Muscle of leg (tissue), 11 donors: ENCODE results near the gene ASB6. TPM values are rescaled to one million over a fixed set of nuclear protein-coding genes. Genes with fewer than 3 reads are reported as not detected.

Experiments used
- DNase-seq: peaks from one replicate; pipeline ENCODE4 v3.0.0; 2013
- H3K27ac ChIP-seq: one replicate; pipeline ENCODE4 v1.5.1; 2013; ENCODE audit warnings: mild to moderate bottlenecking, low read length, control low read depth
- H3K27me3 ChIP-seq: one replicate; pipeline ENCODE4 v1.6.1; 2013; ENCODE audit warnings: low read length; ENCODE audit not compliant: control insufficient read depth, insufficient read depth
- H3K36me3 ChIP-seq: one replicate; pipeline ENCODE4 v1.6.1; 2013; ENCODE audit warnings: low read length; ENCODE audit not compliant: control insufficient read depth, insufficient read depth
- H3K4me1 ChIP-seq: one replicate; pipeline ENCODE4 v1.6.1; 2013; ENCODE audit warnings: low read length; ENCODE audit not compliant: control insufficient read depth, insufficient read depth
- H3K4me3 ChIP-seq: one replicate; pipeline ENCODE4 v1.5.1; 2013; ENCODE audit warnings: low read length, control low read depth
- H3K9me3 ChIP-seq: replicated peaks from 2 replicates; pipeline ENCODE4 v1.6.1; 2013; ENCODE audit warnings: low read depth, low read length; ENCODE audit not compliant: control insufficient read depth
- WGBS: methylation state at CpG from one replicate; pipeline ENCODE4 v1.1.5; 2013; ENCODE audit warnings: missing lambda C conversion rate; ENCODE audit not compliant: insufficient coverage; 5-methylcytosine and 5-hydroxymethylcytosine counted together
- polyA plus RNA-seq, 8 donors: library from polyadenylated mRNA; unstranded; fragments of 120-200 nt; gene quantifications; one replicate each; pipeline versions ENCODE4 v1.2.1 to v1.2.3, GENCODE V29; 2013; ENCODE audit warnings: inconsistent platforms in 1 of 8, low replicate concordance in 1 of 8; ENCODE audit not compliant: insufficient read length in 8 of 8, insufficient read depth in 1 of 8
- total RNA-seq: library from RNA; stranded (reverse); fragments of 120-200 nt; gene quantifications from one replicate; pipeline ENCODE4 v1.2.4, GENCODE V29; 2013

ASB6 gene
- total and polyA plus RNA-seq, 9 donors = 7.1 to 13.4 (median 12.7) TPM

GRCh38 chr9:129587487-129588262 is 54.3 kb downstream of the ASB6 start:
- DNase-seq = peak; percentile 77
- WGBS = 65% methylated on average over 9 of the region's 23 CpGs
- H3K27ac ChIP-seq = peak overlapping the region; percentile 65
- H3K36me3 ChIP-seq = no peaks in the 10 kb centered on the region
- H3K27me3 ChIP-seq = no peaks in the 10 kb centered on the region
- no peaks in the 10 kb centered on the region for H3K9me3 ChIP-seq
- H3K4me1 ChIP-seq = peaks cover 18% of the 10 kb centered on the region
- no peak overlapping the region for H3K4me3 ChIP-seq

DNA sequence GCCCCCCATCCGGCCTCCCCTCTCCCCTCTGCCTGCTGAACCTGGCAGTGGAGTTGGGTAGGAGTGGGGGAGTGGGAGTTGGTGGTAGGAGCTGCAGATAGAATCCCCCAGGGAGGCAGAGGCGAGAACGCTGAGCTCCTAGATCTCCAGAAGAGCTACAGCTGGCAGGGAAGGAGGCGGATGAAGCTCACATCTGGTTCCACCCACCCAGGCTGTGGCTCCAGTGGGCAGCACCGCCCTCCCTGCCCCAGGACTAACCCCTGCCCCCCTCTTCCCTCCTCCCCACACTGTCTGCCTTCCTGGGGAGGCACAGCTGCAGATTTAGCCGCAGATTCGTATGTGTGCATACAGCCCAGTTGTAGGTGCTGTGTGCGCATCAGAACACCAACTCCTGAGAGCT is 55.3 kb downstream of the ASB6 start:
- H3K4me3 ChIP-seq = no peak overlapping the region
- peak overlapping the region; percentile 65 for H3K27ac ChIP-seq
- no peak for DNase-seq
- H3K9me3 ChIP-seq = no peaks in the 10 kb centered on the region
- 44% methylated on average over 5 of the region's 8 CpGs for WGBS
- peaks cover 18% of the 10 kb centered on the region for H3K4me1 ChIP-seq
- no peaks in the 10 kb centered on the region for H3K36me3 ChIP-seq
- H3K27me3 ChIP-seq = no peaks in the 10 kb centered on the region

- Histone ChIP-seq H3K27me3 (no peaks in the 10 kb centered on the region), H3K27ac (peak overlapping the region; percentile 13), H3K4me1 (peaks cover 18% of the 10 kb centered on the region), H3K4me3 (no peak overlapping the region), H3K36me3 (no peaks in the 10 kb centered on the region), H3K9me3 (no peaks in the 10 kb centered on the region)
- no peak for DNase-seq
- no CpG with 5 or more reads among the region's 1 CpG for WGBS
Measured at GRCh38 chr9:129586245-129586644, 55.7 kb downstream of the ASB6 start.

DNA sequence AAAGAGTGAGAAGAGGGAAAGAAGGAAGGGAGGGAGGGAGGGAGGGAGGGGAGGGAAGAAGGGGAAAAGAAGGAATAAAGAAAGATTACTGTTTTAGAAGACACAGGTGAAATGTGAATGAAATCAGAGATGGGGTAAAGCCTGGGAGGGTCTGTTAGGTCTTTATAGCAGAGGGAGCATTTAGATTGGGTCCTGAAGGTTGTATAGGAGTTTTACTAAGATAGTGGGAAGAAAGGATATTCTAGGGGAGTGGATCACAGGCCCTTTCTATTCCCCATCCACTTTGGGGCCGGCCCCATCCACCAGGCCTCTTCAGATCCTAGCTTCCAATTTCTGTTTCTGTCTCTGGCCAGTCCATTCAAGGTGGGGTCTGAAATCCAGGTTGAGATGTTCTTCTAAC is 56.6 kb downstream of the ASB6 start:
- WGBS = 100% methylated on average over 1 of the region's 1 CpG
- H3K4me3 ChIP-seq = no peak overlapping the region
- DNase-seq = no peak
- H3K27ac ChIP-seq = no peak overlapping the region
- peaks cover 18% of the 10 kb centered on the region for H3K4me1 ChIP-seq
- no peaks in the 10 kb centered on the region for H3K27me3 ChIP-seq
- H3K36me3 ChIP-seq = no peaks in the 10 kb centered on the region
- H3K9me3 ChIP-seq = peaks cover 3% of the 10 kb centered on the region

Other genes with a start within 250 kb of the ASB6 start
- gene C9orf50, start 21.1 kb downstream of the ASB6 start, total RNA-seq = not detected
- under 1 TPM in 4 of 8 donors, not detected in 4; 0.15 to 0.26 (median 0.19) TPM for gene C9orf50, start 21.1 kb downstream of the ASB6 start, polyA plus RNA-seq
- gene NTMT1, start 16.0 kb downstream of the ASB6 start, total RNA-seq = 26.9 TPM
- gene NTMT1, start 16.0 kb downstream of the ASB6 start, polyA plus RNA-seq = 10 to 100 TPM; 33.2 to 41.9 (median 39.3) TPM
- 8.9 TPM for gene PRRX2, start 23.5 kb upstream of the ASB6 start, total RNA-seq
- gene PRRX2, start 23.5 kb upstream of the ASB6 start, polyA plus RNA-seq = 1 to 10 TPM; 2.3 to 6.4 (median 3.9) TPM
- gene PTGES, start 110.9 kb upstream of the ASB6 start, total RNA-seq = 7.9 TPM
- gene PTGES, start 110.9 kb upstream of the ASB6 start, polyA plus RNA-seq = 10 to 100 TPM in 1 of 8 donors, 1 to 10 TPM in 7; 6.7 to 10.5 (median 8.5) TPM
- gene TOR1B, start 161.0 kb upstream of the ASB6 start, total RNA-seq = 16.3 TPM
- 10 to 100 TPM; 12.3 to 21.5 (median 14.9) TPM for gene TOR1B, start 161.0 kb upstream of the ASB6 start, polyA plus RNA-seq
- gene TOR1A, start 182.0 kb upstream of the ASB6 start, total RNA-seq = 14.9 TPM
- 10 to 100 TPM; 22.2 to 31.8 (median 24.4) TPM for gene TOR1A, start 182.0 kb upstream of the ASB6 start, polyA plus RNA-seq
- gene C9orf78, start 193.1 kb upstream of the ASB6 start, total RNA-seq = 36.2 TPM
- gene C9orf78, start 193.1 kb upstream of the ASB6 start, polyA plus RNA-seq = 10 to 100 TPM; 46.6 to 62.3 (median 50.7) TPM
- gene USP20, start 193.3 kb upstream of the ASB6 start, total RNA-seq = 6.0 TPM
- 10 to 100 TPM; 11.9 to 16.5 (median 14.0) TPM for gene USP20, start 193.3 kb upstream of the ASB6 start, polyA plus RNA-seq